Mesendoderm (in vitro differentiated cells): ENCODE results near the gene WASL.

Experiments
- DNase-seq: peaks from one replicate; pipeline ENCODE4 v3.0.0; 2013
- H2AK5ac ChIP-seq: 2 replicates; pipeline ENCODE4 v1.6.1; 2013; ENCODE audit warnings: low read length, inconsistent platforms
- H2BK120ac ChIP-seq: 2 replicates; pipeline ENCODE4 v1.6.1; 2013; ENCODE audit warnings: low read depth, mild to moderate bottlenecking, low read length, moderate library complexity, mixed read lengths
- H2BK15ac ChIP-seq: replicated peaks from 2 replicates; pipeline ENCODE4 v1.6.1; 2013; ENCODE audit warnings: low read depth, mild to moderate bottlenecking, moderate library complexity
- H2BK5ac ChIP-seq: 2 replicates; pipeline ENCODE4 v1.6.1; 2013; ENCODE audit warnings: low read length, inconsistent platforms
- H3K18ac ChIP-seq: 2 replicates; pipeline ENCODE4 v1.6.1; 2013; ENCODE audit warnings: mild to moderate bottlenecking, low read length, mixed read lengths
- H3K23ac ChIP-seq: one replicate; pipeline ENCODE4 v1.6.1; 2013; ENCODE audit warnings: low read length
- H3K27ac ChIP-seq: 2 replicates; pipeline ENCODE4 v1.5.1; 2013; ENCODE audit warnings: low read depth, mild to moderate bottlenecking, inconsistent platforms, low read length, moderate library complexity
- H3K27me3 ChIP-seq: 2 replicates; pipeline ENCODE4 v1.6.1; 2013; ENCODE audit warnings: low read length, control low read depth, mild to moderate bottlenecking, inconsistent platforms; ENCODE audit not compliant: insufficient read depth, poor library complexity
- H3K36me3 ChIP-seq: 2 replicates; pipeline ENCODE4 v1.6.1; 2013; ENCODE audit warnings: low read length, inconsistent platforms; ENCODE audit not compliant: control insufficient read depth, insufficient read depth
- H3K4ac ChIP-seq: one replicate; pipeline ENCODE4 v1.6.1; 2013; ENCODE audit warnings: low read depth, mild to moderate bottlenecking, low read length, moderate library complexity
- H3K4me1 ChIP-seq: 2 replicates; pipeline ENCODE4 v1.6.1; 2013; ENCODE audit warnings: low read depth, low read length, inconsistent platforms; ENCODE audit not compliant: control insufficient read depth
- H3K4me2 ChIP-seq: 2 replicates; pipeline ENCODE4 v1.6.1; 2013; ENCODE audit warnings: low read length
- H3K4me3 ChIP-seq: 2 replicates; pipeline ENCODE4 v1.5.1; 2013; ENCODE audit warnings: mild to moderate bottlenecking, low read length
- H3K56ac ChIP-seq: one replicate; pipeline ENCODE4 v1.6.1; 2013; ENCODE audit warnings: low read length
- H3K79me1 ChIP-seq: 2 replicates; pipeline ENCODE4 v1.6.1; 2013; ENCODE audit warnings: low read length, inconsistent platforms
- H3K79me2 ChIP-seq: 2 replicates; pipeline ENCODE4 v1.6.1; 2013; ENCODE audit warnings: mild to moderate bottlenecking, low read length; ENCODE audit not compliant: control insufficient read depth, insufficient read depth
- H3K9ac ChIP-seq: 2 replicates; pipeline ENCODE4 v1.6.1; 2013; ENCODE audit warnings: low read length, inconsistent platforms
- H4K5ac ChIP-seq: one replicate; pipeline ENCODE4 v1.6.1; 2013; ENCODE audit warnings: low read length
- H4K8ac ChIP-seq: one replicate; pipeline ENCODE4 v1.6.1; 2013; ENCODE audit warnings: low read depth, mild to moderate bottlenecking, control low read depth, low read length, moderate library complexity
- WGBS: extraction: QIAGEN DNeasy Blood & Tissue Kit; methylation state at CpG from one replicate; pipeline ENCODE4 v1.1.7; 2013; ENCODE audit warnings: low lambda C conversion rate, missing lambda C conversion rate; ENCODE audit not compliant: insufficient coverage; ENCODE audit errors: extremely low coverage; 5-methylcytosine and 5-hydroxymethylcytosine counted together

The WASL gene

DNA sequence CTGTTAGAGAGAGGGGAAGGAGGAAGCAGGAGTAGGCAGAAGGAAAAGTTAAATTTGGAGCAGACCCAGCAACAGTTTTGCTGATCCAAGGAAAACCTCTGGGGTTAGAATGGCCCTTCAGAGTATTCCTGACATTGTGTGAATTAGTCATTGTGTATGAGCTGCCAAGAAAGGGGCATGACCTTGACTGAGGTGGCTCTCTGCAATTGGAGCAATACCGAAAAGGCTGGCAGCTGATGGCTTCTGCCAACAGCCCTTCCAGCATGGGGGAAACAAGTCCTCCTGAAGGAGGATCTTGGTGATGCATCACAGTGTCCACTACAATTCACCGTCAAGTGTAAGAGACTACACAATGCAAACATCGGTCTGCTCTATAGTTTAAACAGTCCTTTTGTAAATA is 20.6 kb upstream of the WASL start:
- H3K4me2 ChIP-seq, result no peak overlapping the region
- no peak overlapping the region for H4K5ac ChIP-seq
- no peak overlapping the region for H3K18ac ChIP-seq
- WGBS, result no CpG with 5 or more reads among the region's 3 CpGs
- H3K27me3 ChIP-seq, result no peaks in the 10 kb centered on the region
- no peaks in the 10 kb centered on the region for H3K79me2 ChIP-seq
- H2BK120ac ChIP-seq, result no peak overlapping the region
- H3K4me1 ChIP-seq, result no peaks in the 10 kb centered on the region
- H3K9ac ChIP-seq, result no peak overlapping the region
- H3K79me1 ChIP-seq, result no peaks in the 10 kb centered on the region
- no peak overlapping the region for H4K8ac ChIP-seq
- H3K36me3 ChIP-seq, result no peaks in the 10 kb centered on the region
- H3K4ac ChIP-seq, result no peak overlapping the region
- H3K23ac ChIP-seq, result no peak overlapping the region
- H2BK5ac ChIP-seq, result no peak overlapping the region
- H3K56ac ChIP-seq, result no peak overlapping the region
- H3K4me3 ChIP-seq, result no peak overlapping the region
- DNase-seq, result no peak
- no peak overlapping the region for H2AK5ac ChIP-seq
- no peak overlapping the region for H3K27ac ChIP-seq
- H2BK15ac ChIP-seq, result no peak overlapping the region

DNA sequence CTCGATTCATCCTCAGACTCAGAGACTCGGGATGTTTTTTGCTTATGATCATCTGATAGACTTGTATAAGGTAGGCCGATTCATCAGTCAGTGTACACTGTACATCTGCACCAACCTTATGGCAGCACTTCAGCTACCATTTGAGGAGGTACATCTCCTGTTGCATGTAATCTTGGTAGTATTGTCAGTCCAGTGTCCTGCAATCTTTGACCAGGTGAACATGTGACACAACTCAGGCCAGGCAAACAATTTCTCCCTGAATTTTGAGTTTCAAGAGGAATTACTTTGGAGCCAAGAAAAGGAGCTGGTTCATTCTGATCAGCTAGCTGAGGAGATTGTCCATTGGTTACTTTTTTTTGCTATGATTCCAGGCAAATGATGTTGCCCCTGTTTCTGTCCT is 19.7 kb upstream of the WASL start:
- no peak overlapping the region for H3K23ac ChIP-seq
- H3K9ac ChIP-seq, result no peak overlapping the region
- no peak overlapping the region for H4K8ac ChIP-seq
- H3K18ac ChIP-seq, result no peak overlapping the region
- no peaks in the 10 kb centered on the region for H3K79me1 ChIP-seq
- no peak overlapping the region for H3K4ac ChIP-seq
- no peak overlapping the region for H3K4me2 ChIP-seq
- H2BK15ac ChIP-seq, result no peak overlapping the region
- no peak overlapping the region for H3K4me3 ChIP-seq
- no peaks in the 10 kb centered on the region for H3K4me1 ChIP-seq
- no peak overlapping the region for H4K5ac ChIP-seq
- H2BK120ac ChIP-seq, result no peak overlapping the region
- H3K79me2 ChIP-seq, result no peaks in the 10 kb centered on the region
- DNase-seq, result no peak
- no peak overlapping the region for H2BK5ac ChIP-seq
- no peak overlapping the region for H3K27ac ChIP-seq
- no peaks in the 10 kb centered on the region for H3K27me3 ChIP-seq
- no CpG with 5 or more reads among the region's 3 CpGs for WGBS
- H2AK5ac ChIP-seq, result no peak overlapping the region
- no peaks in the 10 kb centered on the region for H3K36me3 ChIP-seq
- no peak overlapping the region for H3K56ac ChIP-seq

DNA sequence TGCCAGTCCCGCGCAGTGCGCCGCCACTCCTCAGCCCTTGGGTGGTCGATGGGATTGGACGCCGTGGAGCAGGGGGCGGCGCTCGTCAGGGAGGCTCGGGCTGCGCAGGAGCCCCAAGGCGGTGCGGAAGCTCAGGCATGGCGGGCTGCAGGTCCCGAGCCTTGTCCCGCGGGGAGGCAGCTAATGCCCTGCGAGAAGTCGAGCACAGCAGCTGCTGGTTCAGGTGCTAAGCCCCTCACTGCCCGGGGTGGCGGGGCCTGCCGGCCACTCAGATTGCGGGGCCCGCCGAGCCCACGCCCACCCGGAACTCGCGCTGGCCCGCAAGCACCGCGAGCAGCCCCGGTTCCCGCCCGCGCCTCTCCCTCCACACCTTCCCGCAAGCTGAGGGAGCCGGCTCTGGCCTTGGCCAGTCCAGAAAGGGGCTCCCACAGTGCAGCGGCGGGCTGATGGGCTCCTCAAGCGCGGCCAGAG is 14.4 kb upstream of the WASL start:
- H3K23ac ChIP-seq, result no peak overlapping the region
- no peak overlapping the region for H2AK5ac ChIP-seq

DNA sequence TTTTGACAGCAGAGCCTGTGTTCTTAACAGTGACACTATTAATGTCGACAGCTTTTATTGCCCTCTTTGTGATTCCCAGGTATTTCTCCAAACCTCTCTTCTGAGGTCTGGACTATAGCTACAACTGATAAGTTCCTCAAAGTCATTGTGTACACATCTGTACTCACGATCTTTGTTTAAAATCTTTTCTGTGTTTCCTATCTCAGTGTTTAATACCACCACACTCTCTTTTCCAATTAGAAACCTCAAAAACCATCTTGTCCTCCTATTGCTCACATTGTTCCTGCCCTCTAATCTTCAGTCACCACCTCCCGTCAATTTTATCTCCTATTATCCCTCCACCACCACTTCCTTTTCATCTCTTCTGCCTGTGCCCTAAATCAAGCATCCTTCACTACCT is 12.9 kb upstream of the WASL start:
- Histone ChIP-seq H2AK5ac (no peak overlapping the region), H4K5ac (no peak overlapping the region), H3K4me3 (no peak overlapping the region), H3K79me1 (no peaks in the 10 kb centered on the region), H3K27ac (no peak overlapping the region), H2BK5ac (no peak overlapping the region), H3K36me3 (no peaks in the 10 kb centered on the region), H4K8ac (no peak overlapping the region), H2BK15ac (no peak overlapping the region), H3K79me2 (no peaks in the 10 kb centered on the region), H3K18ac (no peak overlapping the region), H3K27me3 (no peaks in the 10 kb centered on the region), H2BK120ac (no peak overlapping the region), H3K4me2 (no peak overlapping the region), H3K4ac (no peak overlapping the region), H3K9ac (no peak overlapping the region), H3K23ac (no peak overlapping the region), H3K4me1 (no peaks in the 10 kb centered on the region), H3K56ac (no peak overlapping the region)
- DNase-seq, result no peak
- WGBS, result 100% methylated on average over 1 of the region's 3 CpGs

More for the DNA sequence above, 14.4 kb upstream of the WASL start:
- Histone ChIP-seq H3K18ac (no peak overlapping the region), H2BK120ac (no peak overlapping the region), H2BK5ac (no peak overlapping the region), H3K79me2 (no peaks in the 10 kb centered on the region), H3K4me3 (no peak overlapping the region), H3K4me1 (no peaks in the 10 kb centered on the region), H3K79me1 (no peaks in the 10 kb centered on the region), H3K27me3 (no peaks in the 10 kb centered on the region), H3K56ac (no peak overlapping the region), H3K9ac (no peak overlapping the region), H4K8ac (no peak overlapping the region), H3K27ac (no peak overlapping the region), H3K4me2 (no peak overlapping the region), H3K4ac (no peak overlapping the region), H2BK15ac (no peak overlapping the region), H4K5ac (no peak overlapping the region), H3K36me3 (no peaks in the 10 kb centered on the region)
- WGBS, result no CpG with 5 or more reads among the region's 43 CpGs
- DNase-seq, result no peak

DNA sequence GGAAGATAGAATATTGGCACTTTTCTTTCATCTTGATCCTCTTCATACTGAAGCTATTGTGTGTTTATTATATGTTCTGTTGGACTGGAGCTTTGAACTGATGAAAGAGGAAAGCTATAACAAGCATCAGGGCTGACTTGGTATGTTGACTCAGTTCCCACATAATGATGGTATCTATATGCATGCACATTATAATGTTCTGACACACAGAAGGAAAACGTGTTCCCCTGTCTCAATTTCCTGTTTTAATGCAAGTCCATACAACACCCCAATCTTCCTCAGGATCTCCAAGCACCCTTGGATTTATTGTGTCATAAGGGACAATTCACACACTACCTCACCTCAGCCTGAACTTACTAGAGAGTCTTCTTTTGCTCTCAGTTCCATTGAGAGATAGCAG is 8.3 kb upstream of the WASL start:
- Histone ChIP-seq H3K56ac (no peak overlapping the region), H3K23ac (no peak overlapping the region), H4K5ac (no peak overlapping the region), H3K4me2 (no peak overlapping the region), H3K4ac (no peak overlapping the region), H2BK5ac (no peak overlapping the region), H3K18ac (no peak overlapping the region), H4K8ac (no peak overlapping the region), H2BK120ac (no peak overlapping the region), H2AK5ac (no peak overlapping the region), H3K9ac (no peak overlapping the region), H3K4me3 (no peak overlapping the region), H3K79me1 (no peaks in the 10 kb centered on the region), H3K27me3 (no peaks in the 10 kb centered on the region), H3K36me3 (no peaks in the 10 kb centered on the region), H3K27ac (no peak overlapping the region), H3K79me2 (no peaks in the 10 kb centered on the region), H3K4me1 (no peaks in the 10 kb centered on the region), H2BK15ac (no peak overlapping the region)
- DNase-seq, result no peak
- WGBS, result no CpG with 5 or more reads among the region's 1 CpG

DNA sequence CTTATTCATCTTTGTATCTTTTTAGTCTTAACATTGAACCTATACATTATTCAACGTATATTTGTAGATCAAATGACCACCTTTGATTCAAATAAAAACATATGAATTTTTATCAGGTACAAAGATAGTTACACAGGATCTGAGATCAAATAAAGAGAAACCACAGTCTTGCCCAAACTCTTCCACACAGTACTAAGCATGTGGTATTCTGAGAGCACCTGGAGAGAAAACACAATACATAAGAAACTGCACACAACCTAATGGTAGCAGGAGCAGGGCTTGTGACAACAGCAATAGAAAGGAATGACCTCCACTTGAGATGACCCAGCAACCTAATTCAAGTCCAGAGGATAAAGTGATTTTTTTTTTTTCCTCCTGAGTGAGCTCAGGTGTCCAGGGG is 6.5 kb upstream of the WASL start:
- no peak overlapping the region for H3K23ac ChIP-seq
- no CpG with 5 or more reads among the region's 1 CpG for WGBS
- H3K4me2 ChIP-seq, result no peak overlapping the region
- H2BK120ac ChIP-seq, result no peak overlapping the region
- no peaks in the 10 kb centered on the region for H3K27me3 ChIP-seq
- no peaks in the 10 kb centered on the region for H3K79me1 ChIP-seq
- H4K5ac ChIP-seq, result no peak overlapping the region
- H2BK15ac ChIP-seq, result no peak overlapping the region
- no peak overlapping the region for H2AK5ac ChIP-seq
- H3K4me3 ChIP-seq, result no peak overlapping the region
- no peaks in the 10 kb centered on the region for H3K4me1 ChIP-seq
- no peak overlapping the region for H3K4ac ChIP-seq
- no peak overlapping the region for H3K56ac ChIP-seq
- no peak for DNase-seq
- no peaks in the 10 kb centered on the region for H3K79me2 ChIP-seq
- no peaks in the 10 kb centered on the region for H3K36me3 ChIP-seq
- no peak overlapping the region for H3K9ac ChIP-seq
- no peak overlapping the region for H2BK5ac ChIP-seq
- H3K18ac ChIP-seq, result no peak overlapping the region
- no peak overlapping the region for H3K27ac ChIP-seq
- no peak overlapping the region for H4K8ac ChIP-seq
